ENCODE data around the gene TMEM132C.

DNA sequence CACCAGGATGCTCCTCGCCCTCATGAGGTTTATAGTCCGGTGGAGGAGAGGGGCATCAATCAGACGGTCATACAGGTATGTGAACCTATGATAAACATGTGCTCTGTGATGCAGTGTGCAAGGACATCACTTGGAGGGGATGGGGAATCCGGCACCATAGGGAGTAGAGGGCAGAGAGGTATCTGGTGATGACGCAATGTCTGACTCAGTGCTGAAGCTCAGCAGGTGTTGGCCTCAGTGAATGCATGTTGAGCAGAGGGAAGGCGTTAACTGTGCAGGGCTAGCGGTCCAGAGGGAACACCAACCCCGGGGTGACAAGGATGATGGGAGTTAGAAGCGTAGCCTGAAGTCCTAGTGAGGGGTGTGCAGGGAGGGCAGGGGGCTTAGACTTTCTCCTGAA, 200.9 kb downstream of the TMEM132C start:
- TF ChIP-seq TAF1 (IDR thresholded peaks at IDR 0.05; ENCODE audit: borderline replicate concordance, low read depth, low read length) (no peak), EP300 (IDR thresholded peaks at IDR 0.05; ENCODE audit: borderline replicate concordance in 1 of 2, low read depth in 1 of 2, low read length in 1 of 2) (no peak), SMC3 (IDR thresholded peaks at IDR 0.05; ENCODE audit: low read depth, low read length) (no peak), MXI1 (IDR thresholded peaks at IDR 0.05; ENCODE audit: low read depth, low read length) (no peak), EZH2phosphoT487 (IDR thresholded peaks at IDR 0.05; ENCODE audit: borderline replicate concordance, low read depth) (no peak)
- TF ChIP-seq, protein P1, sequence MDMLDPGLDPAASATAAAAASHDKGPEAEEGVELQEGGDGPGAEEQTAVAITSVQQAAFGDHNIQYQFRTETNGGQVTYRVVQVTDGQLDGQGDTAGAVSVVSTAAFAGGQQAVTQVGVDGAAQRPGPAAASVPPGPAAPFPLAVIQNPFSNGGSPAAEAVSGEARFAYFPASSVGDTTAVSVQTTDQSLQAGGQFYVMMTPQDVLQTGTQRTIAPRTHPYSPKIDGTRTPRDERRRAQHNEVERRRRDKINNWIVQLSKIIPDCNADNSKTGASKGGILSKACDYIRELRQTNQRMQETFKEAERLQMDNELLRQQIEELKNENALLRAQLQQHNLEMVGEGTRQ (IDR thresholded peaks at IDR 0.05; ENCODE audit: borderline replicate concordance, low read depth, low read length), result no peak
- TF ChIP-seq, protein P2, sequence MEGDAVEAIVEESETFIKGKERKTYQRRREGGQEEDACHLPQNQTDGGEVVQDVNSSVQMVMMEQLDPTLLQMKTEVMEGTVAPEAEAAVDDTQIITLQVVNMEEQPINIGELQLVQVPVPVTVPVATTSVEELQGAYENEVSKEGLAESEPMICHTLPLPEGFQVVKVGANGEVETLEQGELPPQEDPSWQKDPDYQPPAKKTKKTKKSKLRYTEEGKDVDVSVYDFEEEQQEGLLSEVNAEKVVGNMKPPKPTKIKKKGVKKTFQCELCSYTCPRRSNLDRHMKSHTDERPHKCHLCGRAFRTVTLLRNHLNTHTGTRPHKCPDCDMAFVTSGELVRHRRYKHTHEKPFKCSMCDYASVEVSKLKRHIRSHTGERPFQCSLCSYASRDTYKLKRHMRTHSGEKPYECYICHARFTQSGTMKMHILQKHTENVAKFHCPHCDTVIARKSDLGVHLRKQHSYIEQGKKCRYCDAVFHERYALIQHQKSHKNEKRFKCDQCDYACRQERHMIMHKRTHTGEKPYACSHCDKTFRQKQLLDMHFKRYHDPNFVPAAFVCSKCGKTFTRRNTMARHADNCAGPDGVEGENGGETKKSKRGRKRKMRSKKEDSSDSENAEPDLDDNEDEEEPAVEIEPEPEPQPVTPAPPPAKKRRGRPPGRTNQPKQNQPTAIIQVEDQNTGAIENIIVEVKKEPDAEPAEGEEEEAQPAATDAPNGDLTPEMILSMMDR (IDR thresholded peaks at IDR 0.05), result no peak

Measured in SK-N-SH (cell line).